Measurements from ENCODE around the gene RBM15. TPM values are rescaled to one million over a fixed set of nuclear protein-coding genes. Genes with fewer than 3 reads are reported as not detected.

RBM15 gene
- total RNA-seq, 6 experiments from 2014 or later, result 16.1 to 18.2 (median 17.3) TPM

DNA sequence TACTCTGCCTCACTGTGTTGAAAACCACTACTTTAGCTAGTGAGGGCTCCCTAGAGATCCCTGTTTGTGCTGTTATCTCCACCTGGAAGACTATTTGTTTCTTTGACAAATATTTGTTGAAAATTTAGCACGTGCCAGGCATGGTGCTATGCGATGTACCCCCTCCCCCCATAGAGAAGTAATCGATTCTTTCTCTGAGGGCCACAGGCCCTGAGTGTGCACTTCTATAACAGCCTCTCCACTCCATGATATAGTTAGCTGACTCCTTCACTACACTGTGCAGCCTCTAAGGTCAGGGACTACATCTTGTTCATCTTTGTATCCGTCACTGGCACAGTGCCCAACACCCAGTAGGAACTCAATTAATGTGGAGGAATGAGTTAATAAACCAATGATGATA is 17.3 kb upstream of the RBM15 start:
- Mint-ChIP-seq H3K4me1 (ENCODE audit: low read depth) (no peaks in the 10 kb centered on the region), H3K4me3 (no peak overlapping the region), H3K36me3 (ENCODE audit: low read depth) (peaks cover 7% of the 10 kb centered on the region; the same call in 1 of the 2 replicates), H3K9me3 (peaks cover 7% of the 10 kb centered on the region; the same call in 1 of the 2 replicates), H3K27ac (no peak overlapping the region), H3K27me3 (ENCODE audit: insufficient read depth) (peaks cover 3% of the 10 kb centered on the region)
- no peak for DNase-seq
- TF ChIP-seq, protein P1, sequence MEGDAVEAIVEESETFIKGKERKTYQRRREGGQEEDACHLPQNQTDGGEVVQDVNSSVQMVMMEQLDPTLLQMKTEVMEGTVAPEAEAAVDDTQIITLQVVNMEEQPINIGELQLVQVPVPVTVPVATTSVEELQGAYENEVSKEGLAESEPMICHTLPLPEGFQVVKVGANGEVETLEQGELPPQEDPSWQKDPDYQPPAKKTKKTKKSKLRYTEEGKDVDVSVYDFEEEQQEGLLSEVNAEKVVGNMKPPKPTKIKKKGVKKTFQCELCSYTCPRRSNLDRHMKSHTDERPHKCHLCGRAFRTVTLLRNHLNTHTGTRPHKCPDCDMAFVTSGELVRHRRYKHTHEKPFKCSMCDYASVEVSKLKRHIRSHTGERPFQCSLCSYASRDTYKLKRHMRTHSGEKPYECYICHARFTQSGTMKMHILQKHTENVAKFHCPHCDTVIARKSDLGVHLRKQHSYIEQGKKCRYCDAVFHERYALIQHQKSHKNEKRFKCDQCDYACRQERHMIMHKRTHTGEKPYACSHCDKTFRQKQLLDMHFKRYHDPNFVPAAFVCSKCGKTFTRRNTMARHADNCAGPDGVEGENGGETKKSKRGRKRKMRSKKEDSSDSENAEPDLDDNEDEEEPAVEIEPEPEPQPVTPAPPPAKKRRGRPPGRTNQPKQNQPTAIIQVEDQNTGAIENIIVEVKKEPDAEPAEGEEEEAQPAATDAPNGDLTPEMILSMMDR (IDR thresholded peaks at IDR 0.05), result no peak

DNA sequence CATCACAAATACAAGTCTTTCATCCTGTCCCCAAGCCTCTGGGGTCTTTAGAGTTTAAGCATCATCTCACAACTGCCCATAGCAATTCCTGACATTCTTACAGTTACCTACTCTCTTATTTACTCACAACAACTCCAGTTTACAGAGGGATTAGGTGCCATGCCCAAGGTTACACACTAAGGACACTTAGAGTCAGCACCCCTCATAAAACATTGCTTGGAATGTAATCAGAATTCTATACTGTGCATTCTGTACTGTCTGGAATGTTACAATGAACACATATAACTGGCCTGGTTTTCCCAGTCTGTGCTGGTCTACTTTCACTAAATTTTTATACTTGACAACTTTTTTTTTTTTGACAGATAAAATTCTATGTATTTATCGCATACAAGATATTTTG is 14.5 kb upstream of the RBM15 start:
- H3K9me3 Mint-ChIP-seq, result peaks cover under 1% of the 10 kb centered on the region; the same call in 1 of the 2 replicates
- H3K27ac Mint-ChIP-seq, result no peak overlapping the region
- peaks cover 6% of the 10 kb centered on the region; the same call in 1 of the 2 replicates for H3K4me1 Mint-ChIP-seq (ENCODE audit: low read depth)
- TF ChIP-seq, protein P1 (IDR thresholded peaks at IDR 0.05), result no peak
- peaks cover 1% of the 10 kb centered on the region; the same call in 1 of the 2 replicates for H3K36me3 Mint-ChIP-seq (ENCODE audit: low read depth)
- peaks cover 3% of the 10 kb centered on the region for H3K27me3 Mint-ChIP-seq (ENCODE audit: insufficient read depth)
- no peak overlapping the region for H3K4me3 Mint-ChIP-seq
- no peak for DNase-seq

DNA sequence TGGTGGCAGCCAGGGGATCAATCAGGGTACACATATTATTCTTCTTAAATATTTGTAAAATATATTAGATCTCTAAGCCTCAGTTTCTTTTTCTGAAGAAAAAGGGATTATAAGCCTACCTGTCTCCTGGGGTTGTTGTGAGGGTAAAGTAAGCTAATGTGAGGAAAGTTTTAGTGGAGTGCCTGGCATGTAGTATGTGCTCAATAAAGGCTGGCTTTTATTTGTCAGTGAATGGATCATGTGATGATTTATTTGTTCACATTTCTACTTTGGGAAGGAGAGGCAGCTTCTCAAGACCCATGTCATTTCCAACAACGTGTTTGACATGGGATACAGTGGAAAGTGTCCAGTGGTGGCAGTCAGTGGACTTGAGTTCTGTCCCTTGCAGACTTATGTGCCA is 12.4 kb upstream of the RBM15 start:
- Mint-ChIP-seq H3K4me3 (no peak overlapping the region), H3K9me3 (no peaks in the 10 kb centered on the region), H3K4me1 (ENCODE audit: low read depth) (peaks cover 6% of the 10 kb centered on the region; the same call in 1 of the 2 replicates), H3K27ac (no peak overlapping the region), H3K36me3 (ENCODE audit: low read depth) (no peaks in the 10 kb centered on the region), H3K27me3 (ENCODE audit: insufficient read depth) (peaks cover 5% of the 10 kb centered on the region)
- TF ChIP-seq, protein P1 (IDR thresholded peaks at IDR 0.05), result no peak
- no peak for DNase-seq

DNA sequence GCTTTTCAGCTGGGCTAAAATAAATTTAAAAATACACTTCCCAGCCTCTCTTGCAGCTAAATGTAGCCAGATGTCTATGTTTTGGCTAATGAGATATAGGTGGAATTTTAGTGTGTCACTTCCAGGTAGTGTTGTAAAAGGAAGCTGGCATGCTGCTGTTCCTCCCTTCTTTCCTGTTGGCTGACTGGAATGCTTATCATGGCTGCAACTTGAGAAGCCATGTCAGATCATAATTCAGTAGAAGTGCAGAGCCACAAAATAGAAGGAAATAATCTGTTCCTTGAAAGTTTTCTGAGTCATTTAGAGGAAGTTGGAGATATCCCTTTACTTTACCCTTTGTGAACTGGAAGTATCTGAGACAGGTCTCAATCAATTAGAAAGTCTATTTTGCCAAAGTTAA is 10.9 kb upstream of the RBM15 start:
- H3K27ac Mint-ChIP-seq, result no peak overlapping the region
- no peaks in the 10 kb centered on the region for H3K9me3 Mint-ChIP-seq
- no peaks in the 10 kb centered on the region for H3K36me3 Mint-ChIP-seq (ENCODE audit: low read depth)
- no peak for DNase-seq
- H3K27me3 Mint-ChIP-seq (ENCODE audit: insufficient read depth), result peaks cover 4% of the 10 kb centered on the region
- H3K4me3 Mint-ChIP-seq, result no peak overlapping the region
- TF ChIP-seq, protein P1 (IDR thresholded peaks at IDR 0.05), result no peak
- peaks cover 6% of the 10 kb centered on the region; the same call in 1 of the 2 replicates for H3K4me1 Mint-ChIP-seq (ENCODE audit: low read depth)

DNA sequence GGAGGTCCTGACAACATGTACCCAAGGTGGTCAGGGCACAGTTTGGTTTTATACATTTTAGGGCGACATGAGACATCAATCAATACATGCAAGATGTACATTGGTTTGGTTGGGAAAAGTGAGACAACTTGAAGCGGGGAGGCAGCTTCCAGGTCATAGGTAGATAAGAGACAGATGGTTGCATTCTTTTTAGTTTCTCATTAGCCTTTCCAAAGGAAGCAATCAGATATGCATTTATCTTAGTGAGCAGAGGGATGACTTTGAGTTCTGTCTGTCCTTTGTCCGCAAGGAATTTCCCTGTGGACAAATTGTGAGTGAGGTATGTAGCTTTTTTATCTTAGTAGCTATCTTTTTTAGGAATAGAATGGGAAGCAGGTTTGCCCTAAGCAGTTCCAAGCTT is 10.5 kb upstream of the RBM15 start:
- Mint-ChIP-seq H3K27ac (no peak overlapping the region), H3K27me3 (ENCODE audit: insufficient read depth) (peaks cover 4% of the 10 kb centered on the region), H3K4me3 (no peak overlapping the region), H3K4me1 (ENCODE audit: low read depth) (peaks cover 6% of the 10 kb centered on the region; the same call in 1 of the 2 replicates), H3K9me3 (no peaks in the 10 kb centered on the region), H3K36me3 (ENCODE audit: low read depth) (no peaks in the 10 kb centered on the region)
- no peak for DNase-seq
- TF ChIP-seq, protein P1 (IDR thresholded peaks at IDR 0.05), result no peak

DNA sequence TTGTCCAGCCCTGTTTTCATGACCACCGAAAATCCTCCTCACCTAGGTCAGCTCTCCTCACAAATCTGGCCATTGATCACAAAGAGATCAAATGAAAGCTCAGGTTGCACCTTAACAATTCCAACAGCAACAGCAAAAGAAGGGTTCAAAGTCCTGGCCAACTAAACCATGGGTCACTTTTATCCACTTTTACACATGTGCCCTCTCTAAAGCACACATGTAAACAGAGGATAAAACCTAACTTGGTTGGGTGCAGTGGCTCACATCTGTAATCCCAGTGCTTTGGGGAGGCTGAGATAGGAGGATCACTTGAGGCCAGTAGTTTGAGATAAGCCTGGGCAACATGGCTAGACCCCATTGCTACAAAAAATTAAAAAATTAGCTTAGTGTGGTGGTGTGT is 3.9 kb upstream of the RBM15 start:
- H3K9me3 Mint-ChIP-seq, result no peaks in the 10 kb centered on the region
- peaks cover under 1% of the 10 kb centered on the region; the same call in 1 of the 2 replicates for H3K27me3 Mint-ChIP-seq (ENCODE audit: insufficient read depth)
- H3K4me1 Mint-ChIP-seq (ENCODE audit: low read depth), result peaks cover 26% of the 10 kb centered on the region
- no peak for DNase-seq
- H3K27ac Mint-ChIP-seq, result no peak overlapping the region
- TF ChIP-seq, protein P1 (IDR thresholded peaks at IDR 0.05), result no peak
- H3K4me3 Mint-ChIP-seq, result no peak overlapping the region
- H3K36me3 Mint-ChIP-seq (ENCODE audit: low read depth), result peaks cover 4% of the 10 kb centered on the region

Measured in HFFc6 (cell line).